Measurements from ENCODE around the gene KCNH5.

Gene KCNH5

DNA sequence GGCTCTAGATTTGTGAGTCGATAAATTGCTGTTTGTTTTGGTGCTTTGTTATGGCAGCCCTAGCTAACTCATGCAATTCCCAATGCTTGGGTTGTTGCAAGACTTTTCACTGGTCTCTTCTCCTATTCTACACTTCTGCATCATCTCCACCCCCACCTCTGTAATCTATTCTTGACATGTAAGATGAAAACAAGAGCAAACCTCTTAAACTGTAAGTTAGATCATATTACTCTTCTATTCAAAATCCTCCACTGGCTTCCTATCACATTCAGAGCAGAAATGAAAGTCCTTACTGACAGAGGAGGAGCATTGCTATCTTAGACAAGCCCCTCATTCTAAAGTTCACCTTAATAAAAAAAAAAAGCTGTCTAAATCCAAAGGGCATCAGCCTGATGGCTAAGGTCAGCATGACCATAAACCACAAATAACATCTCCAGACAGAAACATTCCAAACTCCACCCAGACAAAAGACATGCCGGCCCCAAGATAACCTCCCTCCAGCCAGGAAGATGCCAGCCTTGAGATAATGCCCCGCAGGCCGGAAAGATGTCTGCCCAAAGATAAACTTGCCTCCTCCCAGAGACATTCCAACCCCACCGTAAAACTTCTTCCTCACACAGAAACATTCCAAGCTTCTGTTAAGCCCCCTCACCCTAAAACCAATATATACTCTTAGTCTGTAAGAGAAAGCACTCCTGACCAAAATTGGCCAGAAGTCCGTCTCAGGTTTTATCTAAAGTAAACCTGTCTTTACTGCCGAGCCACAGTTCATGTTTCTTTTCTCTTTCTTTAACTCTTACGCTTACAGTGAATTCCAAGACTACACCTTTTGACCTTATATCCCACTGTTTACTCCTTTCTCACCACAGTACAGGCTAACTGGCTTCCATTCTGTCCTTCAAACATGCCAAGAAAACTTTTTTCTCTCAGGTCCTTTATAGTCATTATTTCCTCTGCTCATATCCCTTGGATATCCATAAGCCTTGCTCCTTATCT is 308.9 kb downstream of the KCNH5 start:
- no peak for DNase-seq

DNA sequence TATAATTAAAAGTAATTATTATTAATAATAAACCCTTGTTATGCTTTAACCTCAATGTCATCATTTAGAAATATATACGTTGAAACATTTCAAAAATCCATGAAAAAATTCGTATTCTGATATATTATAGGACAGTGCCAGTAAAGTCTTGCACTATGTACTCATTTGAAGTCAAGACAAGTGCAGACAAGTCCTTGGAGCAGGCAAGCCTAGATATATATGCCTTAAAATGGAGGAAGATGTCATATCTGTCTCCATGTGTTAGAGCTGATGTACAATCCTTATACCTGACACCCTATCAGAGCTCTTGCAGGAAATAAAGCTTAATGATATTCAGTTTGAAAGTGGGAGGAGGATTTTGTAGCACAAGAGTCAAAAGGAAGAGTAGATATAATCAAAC is 310.4 kb downstream of the KCNH5 start:
- no peak for DNase-seq

DNA sequence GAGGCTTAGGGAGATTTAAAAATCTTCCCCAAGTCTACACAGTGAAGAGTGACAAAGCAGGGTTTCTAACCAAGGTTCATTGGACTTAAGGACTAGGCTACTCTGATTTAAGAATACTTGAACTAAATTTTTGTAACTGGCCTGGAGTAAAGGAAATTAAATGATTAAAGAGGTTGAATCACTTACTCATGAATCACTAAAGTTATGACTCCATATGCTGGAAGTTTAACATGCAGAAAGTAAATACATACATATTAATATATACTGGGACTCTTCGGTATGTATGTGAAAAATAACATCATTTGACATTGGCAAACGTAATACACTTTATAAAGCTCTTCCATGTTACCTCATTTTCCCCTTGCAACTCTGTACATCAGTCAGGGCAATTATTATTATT is 322.9 kb downstream of the KCNH5 start:
- no peak for DNase-seq

- no peak for DNase-seq
Measured at GRCh38 chr14:62718629-62719028, 326.6 kb downstream of the KCNH5 start.

DNA sequence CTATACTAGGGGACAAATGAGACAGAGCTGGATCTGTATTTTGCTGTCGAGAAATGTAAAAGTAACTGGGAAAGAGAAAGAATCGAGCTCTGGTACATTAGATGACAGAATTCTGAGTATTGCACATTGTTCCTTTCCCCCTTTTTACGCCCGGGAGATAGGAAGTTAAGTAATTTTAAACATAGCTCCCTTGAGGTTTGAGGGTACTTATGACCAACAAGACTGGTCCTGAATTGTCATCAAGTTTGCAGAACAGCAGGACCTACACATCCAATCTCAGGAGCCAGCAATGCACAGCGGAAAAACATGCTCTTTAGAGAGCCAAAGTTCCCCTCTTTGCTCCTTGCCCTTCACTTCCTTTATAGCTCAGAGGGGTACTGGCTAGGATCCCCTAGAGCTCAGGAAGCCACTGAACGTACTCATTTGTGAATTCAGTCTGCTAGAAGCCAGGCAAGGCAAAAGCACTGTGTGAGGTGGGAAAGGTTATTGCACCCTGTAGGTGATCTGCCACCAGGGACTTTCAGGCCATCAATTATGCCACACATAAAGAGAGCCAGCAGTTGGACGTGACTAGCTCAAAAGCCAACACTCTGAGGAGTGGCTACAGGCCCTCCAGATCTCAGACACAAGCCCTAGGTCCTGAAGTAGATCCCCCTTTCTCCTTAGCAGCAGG is 333.8 kb downstream of the KCNH5 start:
- DNase-seq: no peak

- DNase-seq: no peak
Measured at GRCh38 chr14:62710811-62711210, 334.4 kb downstream of the KCNH5 start.

DNA sequence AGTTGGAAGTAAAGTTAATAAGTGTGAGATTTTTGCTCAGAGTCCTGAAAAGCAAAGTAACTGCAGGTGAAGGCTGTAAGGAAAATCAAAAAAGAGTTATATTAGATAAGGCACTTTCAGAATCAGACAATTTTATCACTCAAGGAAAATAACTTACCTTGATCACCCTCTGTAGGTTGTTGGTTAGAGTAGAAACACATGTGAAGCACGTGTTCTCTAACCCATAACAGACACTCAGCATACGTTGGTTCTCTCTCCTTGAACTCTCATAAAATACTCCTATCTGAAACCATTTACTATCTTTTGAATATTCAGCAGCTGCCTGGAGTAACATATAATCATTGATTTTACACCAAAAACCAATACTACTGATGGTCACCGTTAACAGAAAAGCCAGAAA is 335.5 kb downstream of the KCNH5 start:
- DNase-seq: no peak

- DNase-seq: no peak
Measured at GRCh38 chr14:62706217-62706616, 339.0 kb downstream of the KCNH5 start.

DNA sequence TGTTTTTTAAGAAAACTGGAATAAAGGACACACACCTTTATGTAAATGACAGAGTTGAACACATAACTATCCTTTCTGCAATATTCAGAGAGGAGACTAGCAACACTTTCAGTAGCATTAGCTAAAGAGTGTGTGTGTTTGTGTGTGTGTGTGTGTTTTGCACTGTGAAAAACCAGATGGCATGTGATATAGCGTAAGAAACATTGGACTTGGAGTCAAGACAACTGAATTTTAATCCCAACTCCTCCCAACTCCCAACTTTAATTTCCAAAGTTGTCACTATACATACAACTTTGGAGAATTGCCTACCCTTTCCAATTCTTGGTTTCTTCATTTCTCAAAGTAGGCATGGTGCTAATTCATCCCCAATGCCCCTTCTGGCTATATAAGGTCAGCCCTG is 347.8 kb downstream of the KCNH5 start:
- DNase-seq: no peak

DNA sequence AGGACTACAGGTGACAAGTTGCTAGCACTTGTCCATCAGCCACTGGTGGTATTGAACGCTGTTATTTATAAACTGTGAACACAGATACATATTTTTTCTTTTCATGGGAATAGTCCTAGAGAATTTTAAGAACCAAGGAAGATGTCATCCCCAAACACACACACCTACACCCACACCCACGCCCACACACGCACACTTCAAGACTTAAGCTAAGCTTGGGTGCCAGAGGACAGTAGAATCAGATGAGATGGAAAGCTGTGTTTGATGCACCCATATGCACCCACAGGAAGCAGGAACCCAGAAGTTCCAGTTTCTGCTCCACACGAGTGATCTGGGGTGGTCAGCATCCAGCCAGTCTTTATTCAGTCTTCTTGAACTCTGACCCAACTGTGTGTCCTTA is 348.3 kb downstream of the KCNH5 start:
- no peak for DNase-seq

DNA sequence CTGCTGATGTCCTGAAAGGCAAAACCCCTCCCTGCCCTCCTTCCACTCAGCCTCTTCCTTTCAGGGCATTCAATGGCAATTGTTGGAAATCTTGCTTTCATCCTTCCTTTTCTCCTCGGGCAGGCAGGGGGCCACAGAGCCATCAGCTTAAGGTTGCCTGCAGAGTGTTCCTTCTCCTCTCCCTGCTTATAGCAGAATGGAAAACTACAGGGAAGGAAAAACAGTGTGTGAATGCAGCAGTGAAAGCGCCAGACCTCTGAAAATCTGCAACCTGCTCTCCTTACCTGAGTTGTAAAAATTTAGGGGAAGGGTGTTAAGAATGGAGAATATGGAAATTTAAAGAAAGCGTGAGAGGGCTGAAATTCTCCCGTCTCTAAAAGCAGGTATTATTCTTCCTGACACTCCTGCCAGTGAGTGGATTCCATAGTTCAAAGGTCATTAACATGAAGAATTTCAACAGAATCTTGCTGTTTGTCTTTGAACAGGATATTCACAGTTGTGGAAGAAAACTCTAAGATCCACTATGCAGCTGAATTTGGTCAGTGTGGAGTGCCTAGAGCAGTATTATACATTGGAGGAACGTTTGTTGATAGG is 348.8 kb downstream of the KCNH5 start:
- no peak for DNase-seq

DNA sequence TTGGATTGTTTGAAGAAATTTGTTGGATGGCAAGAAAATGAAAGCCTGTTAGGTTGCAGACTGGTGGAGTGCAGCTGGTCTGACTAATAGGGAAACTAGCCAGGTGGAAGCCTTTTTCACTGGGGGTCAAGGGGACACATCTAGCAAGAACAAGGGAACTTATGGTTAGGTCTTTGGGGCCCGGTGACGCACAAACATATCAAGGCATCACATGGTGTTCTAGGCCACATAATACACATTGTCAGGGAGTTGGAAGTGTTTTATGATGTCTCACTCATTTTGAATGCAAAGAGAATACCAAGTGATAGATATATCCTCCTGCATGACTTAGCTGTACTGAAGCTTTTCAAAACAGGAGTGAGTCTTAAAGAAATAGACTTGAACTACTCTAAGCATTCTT is 351.2 kb downstream of the KCNH5 start:
- DNase-seq: no peak

- DNase-seq: no peak
Measured at GRCh38 chr14:62692490-62693106, 352.7 kb downstream of the KCNH5 start.

DNA sequence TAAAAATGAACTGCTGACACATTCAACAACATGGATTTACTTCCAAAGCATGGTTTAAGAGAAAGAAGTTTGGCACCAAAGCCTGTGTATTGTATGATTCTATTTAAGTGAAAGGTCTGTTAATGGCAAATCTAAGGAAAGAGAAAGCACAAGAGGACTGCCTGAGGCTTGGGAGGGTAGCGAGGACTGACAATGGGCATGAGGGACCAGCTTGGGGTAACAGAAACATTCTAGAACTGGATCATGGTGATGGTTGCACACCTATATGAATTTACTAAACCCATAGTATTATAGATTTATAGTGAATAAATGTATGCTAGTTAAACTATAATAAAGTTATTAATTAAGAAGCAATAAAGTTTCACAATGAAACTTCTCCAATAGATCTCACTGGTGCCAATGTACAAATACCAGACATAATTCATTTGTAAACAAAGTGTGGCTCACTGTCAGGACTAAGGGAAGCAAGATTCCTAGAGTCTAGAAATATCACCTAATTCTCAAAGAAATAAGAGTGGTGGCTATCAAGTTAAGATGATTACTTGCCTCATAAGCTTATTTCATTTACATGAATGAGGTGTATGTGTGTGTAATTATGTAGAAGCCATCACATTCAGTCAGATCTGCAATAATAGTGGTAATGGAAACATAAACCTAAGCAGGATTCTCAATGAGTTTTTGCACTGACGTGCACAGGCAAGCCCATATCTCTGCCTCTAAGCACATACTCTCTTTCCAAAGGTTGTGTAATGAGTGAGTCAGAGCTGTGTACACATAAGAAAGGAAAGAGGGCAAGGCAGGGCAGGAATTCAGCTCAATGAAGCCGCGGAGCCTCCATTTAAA is 353.4 kb downstream of the KCNH5 start:
- DNase-seq: no peak

- no peak for DNase-seq
Measured at GRCh38 chr14:62689733-62690132, 355.5 kb downstream of the KCNH5 start.

GRCh38 chr14:62687818-62688217 is 357.4 kb downstream of the KCNH5 start:
- DNase-seq: no peak

DNA sequence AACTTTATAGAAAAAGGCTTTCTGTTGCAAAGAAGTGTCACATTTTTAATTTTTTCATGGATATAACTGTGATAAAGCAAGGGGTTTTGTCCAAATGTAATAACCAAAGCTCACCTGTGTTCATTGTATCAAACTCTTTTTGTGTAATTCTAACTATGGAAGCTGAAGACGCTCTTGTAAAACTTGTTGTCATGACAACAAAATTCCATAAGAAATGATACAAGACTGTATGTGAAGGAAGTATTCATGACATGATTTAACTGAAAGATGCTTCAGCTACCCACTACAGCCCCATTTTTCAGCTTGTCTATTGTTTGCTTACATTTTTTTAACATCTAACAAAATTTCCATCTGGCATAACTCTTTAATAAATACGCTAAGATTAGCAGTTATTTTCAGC is 360.9 kb downstream of the KCNH5 start:
- no peak for DNase-seq

GRCh38 chr14:62682208-62682607 is 363.1 kb downstream of the KCNH5 start:
- no peak for DNase-seq

GRCh38 chr14:62674563-62675237 is 370.6 kb downstream of the KCNH5 start:
- no peak for DNase-seq

- no peak for DNase-seq
Measured at GRCh38 chr14:62673014-62673755, 372.1 kb downstream of the KCNH5 start.

DNA sequence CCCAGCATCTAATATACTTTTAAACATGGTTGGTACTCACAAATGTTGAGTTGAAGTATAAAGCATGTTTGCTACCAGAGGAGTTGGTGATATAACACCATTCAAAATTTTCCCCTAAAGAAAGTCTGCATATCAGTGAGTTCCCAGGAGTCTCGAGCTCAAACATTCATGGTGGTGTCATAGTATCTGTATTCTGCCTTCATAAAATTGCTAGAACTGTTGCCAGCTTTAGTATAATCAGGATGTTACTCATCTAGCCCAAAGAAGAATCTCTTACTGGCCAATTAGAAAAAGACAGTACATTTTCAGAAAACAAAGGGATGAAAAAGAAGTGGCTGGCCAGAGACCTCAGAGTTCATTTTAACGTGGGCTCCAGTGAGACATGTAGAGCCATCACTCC is 374.7 kb downstream of the KCNH5 start:
- no peak for DNase-seq
